Measurements from ENCODE around the gene TTC14.

Gene TTC14

DNA sequence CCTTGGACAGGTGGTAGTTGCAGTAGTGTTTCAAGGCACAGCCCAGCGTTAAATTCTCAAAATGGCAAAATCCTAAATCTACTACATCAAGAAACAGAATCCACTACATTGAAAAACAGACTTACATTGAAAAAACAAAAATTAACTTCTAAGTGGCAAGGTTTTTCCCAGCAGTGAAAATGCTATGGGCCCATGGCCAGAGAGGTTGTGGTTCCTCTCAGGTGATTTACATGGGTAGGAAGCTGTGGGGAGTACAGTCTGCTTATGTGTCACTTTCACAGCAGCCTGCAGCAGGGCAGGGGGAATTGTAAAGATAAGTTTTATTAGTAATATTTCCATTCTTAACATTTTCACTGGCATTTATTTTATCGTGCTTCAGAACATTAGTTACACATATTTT is 24.9 kb downstream of the TTC14 start:
- no peaks in the 10 kb centered on the region for H3K36me3 ChIP-seq (ENCODE audit: control insufficient read depth, insufficient read depth, low read length)
- H3K27ac ChIP-seq = no peak overlapping the region
- H3K4me1 ChIP-seq = no peaks in the 10 kb centered on the region
- no peaks in the 10 kb centered on the region for H3K79me2 ChIP-seq
- H3K4me3 ChIP-seq (ENCODE audit: low read depth, low read length) = no peak overlapping the region
- H2AFZ ChIP-seq = no peak overlapping the region
- H3K9ac ChIP-seq = no peak overlapping the region
- TF ChIP-seq, protein P1, sequence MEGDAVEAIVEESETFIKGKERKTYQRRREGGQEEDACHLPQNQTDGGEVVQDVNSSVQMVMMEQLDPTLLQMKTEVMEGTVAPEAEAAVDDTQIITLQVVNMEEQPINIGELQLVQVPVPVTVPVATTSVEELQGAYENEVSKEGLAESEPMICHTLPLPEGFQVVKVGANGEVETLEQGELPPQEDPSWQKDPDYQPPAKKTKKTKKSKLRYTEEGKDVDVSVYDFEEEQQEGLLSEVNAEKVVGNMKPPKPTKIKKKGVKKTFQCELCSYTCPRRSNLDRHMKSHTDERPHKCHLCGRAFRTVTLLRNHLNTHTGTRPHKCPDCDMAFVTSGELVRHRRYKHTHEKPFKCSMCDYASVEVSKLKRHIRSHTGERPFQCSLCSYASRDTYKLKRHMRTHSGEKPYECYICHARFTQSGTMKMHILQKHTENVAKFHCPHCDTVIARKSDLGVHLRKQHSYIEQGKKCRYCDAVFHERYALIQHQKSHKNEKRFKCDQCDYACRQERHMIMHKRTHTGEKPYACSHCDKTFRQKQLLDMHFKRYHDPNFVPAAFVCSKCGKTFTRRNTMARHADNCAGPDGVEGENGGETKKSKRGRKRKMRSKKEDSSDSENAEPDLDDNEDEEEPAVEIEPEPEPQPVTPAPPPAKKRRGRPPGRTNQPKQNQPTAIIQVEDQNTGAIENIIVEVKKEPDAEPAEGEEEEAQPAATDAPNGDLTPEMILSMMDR (IDR thresholded peaks at IDR 0.05) = no peak
- H3K4me2 ChIP-seq (ENCODE audit: low read length) = no peak overlapping the region
- no peaks in the 10 kb centered on the region for H3K9me3 ChIP-seq (ENCODE audit: control insufficient read depth, low read length)
- no peaks in the 10 kb centered on the region for H3K27me3 ChIP-seq (ENCODE audit: control insufficient read depth, insufficient read depth, low read length)

DNA sequence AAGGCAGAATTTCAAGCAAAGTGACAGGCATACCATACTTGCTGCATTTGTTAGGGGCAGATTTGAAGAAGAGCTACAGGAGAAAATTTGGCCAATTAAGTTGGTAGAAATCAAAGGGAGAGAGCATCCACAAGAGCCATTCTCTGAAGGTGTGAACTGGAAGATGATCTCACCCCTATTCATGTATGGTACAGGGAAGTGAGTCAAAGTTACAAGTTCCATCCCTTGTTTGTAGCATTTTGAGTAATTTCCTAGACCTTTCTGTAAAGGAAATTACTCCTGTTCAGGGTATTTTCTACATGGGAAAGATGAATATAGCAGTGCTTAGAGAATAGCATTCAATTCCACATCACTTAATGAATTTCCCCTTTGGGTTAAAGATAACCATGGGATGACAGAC is 28.4 kb downstream of the TTC14 start:
- no peaks in the 10 kb centered on the region for H3K4me1 ChIP-seq
- TF ChIP-seq, protein P1 (IDR thresholded peaks at IDR 0.05) = no peak
- no peak overlapping the region for H3K9ac ChIP-seq
- H3K27me3 ChIP-seq (ENCODE audit: control insufficient read depth, insufficient read depth, low read length) = no peaks in the 10 kb centered on the region
- no peaks in the 10 kb centered on the region for H3K36me3 ChIP-seq (ENCODE audit: control insufficient read depth, insufficient read depth, low read length)
- H3K27ac ChIP-seq = no peak overlapping the region
- H2AFZ ChIP-seq = no peak overlapping the region
- H3K4me2 ChIP-seq (ENCODE audit: low read length) = no peak overlapping the region
- H3K9me3 ChIP-seq (ENCODE audit: control insufficient read depth, low read length) = no peaks in the 10 kb centered on the region
- H3K4me3 ChIP-seq (ENCODE audit: low read depth, low read length) = no peak overlapping the region
- H3K79me2 ChIP-seq = no peaks in the 10 kb centered on the region

DNA sequence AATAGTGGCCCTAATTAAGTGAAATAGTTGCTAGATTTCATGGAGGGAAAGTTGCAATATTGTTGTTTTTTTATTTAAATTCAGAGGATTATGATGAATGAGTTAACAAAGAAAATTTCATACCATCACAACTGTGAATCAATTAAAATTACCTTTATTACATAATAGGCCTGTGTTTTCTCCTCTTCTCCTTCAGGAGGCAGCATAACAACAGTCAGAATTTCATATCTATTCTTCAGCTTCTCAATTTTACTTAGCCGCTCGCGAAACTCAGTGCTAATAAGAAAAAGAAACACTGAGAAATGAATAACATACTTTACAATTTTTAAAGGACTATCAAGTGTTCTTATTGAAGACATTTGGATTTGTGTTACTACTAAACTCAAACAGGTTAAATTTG is 29.4 kb downstream of the TTC14 start:
- H3K36me3 ChIP-seq (ENCODE audit: control insufficient read depth, insufficient read depth, low read length) = no peaks in the 10 kb centered on the region
- TF ChIP-seq, protein P1 (IDR thresholded peaks at IDR 0.05) = no peak
- no peaks in the 10 kb centered on the region for H3K4me1 ChIP-seq
- no peak overlapping the region for H3K4me3 ChIP-seq (ENCODE audit: low read depth, low read length)
- H3K9ac ChIP-seq = no peak overlapping the region
- no peaks in the 10 kb centered on the region for H3K27me3 ChIP-seq (ENCODE audit: control insufficient read depth, insufficient read depth, low read length)
- no peak overlapping the region for H2AFZ ChIP-seq
- H3K9me3 ChIP-seq (ENCODE audit: control insufficient read depth, low read length) = no peaks in the 10 kb centered on the region
- H3K27ac ChIP-seq = no peak overlapping the region
- no peak overlapping the region for H3K4me2 ChIP-seq (ENCODE audit: low read length)
- no peaks in the 10 kb centered on the region for H3K79me2 ChIP-seq

DNA sequence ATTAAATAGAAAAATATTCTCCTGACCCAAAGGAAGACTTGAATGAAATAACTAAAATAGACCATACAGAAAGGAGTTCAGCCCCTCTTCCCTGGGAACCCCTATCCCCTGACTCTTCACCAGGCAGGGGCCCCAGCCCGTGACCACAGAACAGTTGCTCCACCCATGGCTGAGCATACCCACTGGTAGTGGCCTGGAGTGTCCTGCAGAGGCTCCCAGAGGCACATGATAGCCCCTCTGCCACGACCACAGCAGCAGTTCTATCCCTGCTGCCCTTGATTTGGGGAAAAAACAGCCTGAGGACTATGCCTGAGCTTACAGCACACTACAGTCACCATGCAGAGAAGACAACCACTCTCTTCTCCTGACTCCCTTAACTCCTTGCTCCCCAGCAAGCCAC is 31.8 kb downstream of the TTC14 start:
- Histone ChIP-seq H2AFZ (no peak overlapping the region), H3K9me3 (ENCODE audit: control insufficient read depth, low read length) (no peaks in the 10 kb centered on the region), H3K79me2 (no peaks in the 10 kb centered on the region), H3K27ac (no peak overlapping the region), H3K27me3 (ENCODE audit: control insufficient read depth, insufficient read depth, low read length) (no peaks in the 10 kb centered on the region), H3K4me1 (no peaks in the 10 kb centered on the region), H3K9ac (no peak overlapping the region), H3K4me3 (ENCODE audit: low read depth, low read length) (no peak overlapping the region), H3K36me3 (ENCODE audit: control insufficient read depth, insufficient read depth, low read length) (no peaks in the 10 kb centered on the region), H3K4me2 (ENCODE audit: low read length) (no peak overlapping the region)
- TF ChIP-seq, protein P1 (IDR thresholded peaks at IDR 0.05) = no peak

DNA sequence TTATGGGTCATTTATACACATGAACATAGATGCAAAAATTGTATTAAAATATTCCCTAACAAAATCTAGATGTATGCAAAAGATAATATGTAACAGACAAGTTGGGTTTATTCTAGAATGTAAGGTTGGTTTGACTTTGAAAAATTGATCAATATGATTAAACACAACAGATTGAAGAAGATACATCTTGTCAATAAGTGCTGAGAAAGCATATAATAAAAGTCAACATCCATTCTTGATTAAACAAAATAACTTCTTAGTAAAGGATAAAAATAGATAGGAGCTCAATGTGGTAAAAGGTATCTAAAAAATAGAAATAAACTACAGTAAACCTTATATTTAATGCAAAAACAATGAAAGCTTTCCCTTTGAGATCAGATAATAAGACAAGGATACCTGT is 39.0 kb downstream of the TTC14 start:
- no peak overlapping the region for H3K4me3 ChIP-seq (ENCODE audit: low read depth, low read length)
- no peak overlapping the region for H2AFZ ChIP-seq
- no peak overlapping the region for H3K4me2 ChIP-seq (ENCODE audit: low read length)
- no peak overlapping the region for H3K9ac ChIP-seq
- H3K9me3 ChIP-seq (ENCODE audit: control insufficient read depth, low read length) = no peaks in the 10 kb centered on the region
- no peaks in the 10 kb centered on the region for H3K36me3 ChIP-seq (ENCODE audit: control insufficient read depth, insufficient read depth, low read length)
- H3K79me2 ChIP-seq = no peaks in the 10 kb centered on the region
- H3K4me1 ChIP-seq = no peaks in the 10 kb centered on the region
- TF ChIP-seq, protein P1 (IDR thresholded peaks at IDR 0.05) = no peak
- H3K27ac ChIP-seq = no peak overlapping the region
- no peaks in the 10 kb centered on the region for H3K27me3 ChIP-seq (ENCODE audit: control insufficient read depth, insufficient read depth, low read length)

Data from parathyroid adenoma (tissue), 2 donors.